NCI-H2107 (cell line): ENCODE results near the gene ZNF574.

Experiments
- DNase-seq: peaks from one replicate; lab custom pipeline; 2025; lab: John Stamatoyannopoulos, UW

Gene ZNF574

GRCh38 chr19:42102877-42103276, 26.9 kb downstream of the ZNF574 start:
- DNase-seq: no peak

DNA sequence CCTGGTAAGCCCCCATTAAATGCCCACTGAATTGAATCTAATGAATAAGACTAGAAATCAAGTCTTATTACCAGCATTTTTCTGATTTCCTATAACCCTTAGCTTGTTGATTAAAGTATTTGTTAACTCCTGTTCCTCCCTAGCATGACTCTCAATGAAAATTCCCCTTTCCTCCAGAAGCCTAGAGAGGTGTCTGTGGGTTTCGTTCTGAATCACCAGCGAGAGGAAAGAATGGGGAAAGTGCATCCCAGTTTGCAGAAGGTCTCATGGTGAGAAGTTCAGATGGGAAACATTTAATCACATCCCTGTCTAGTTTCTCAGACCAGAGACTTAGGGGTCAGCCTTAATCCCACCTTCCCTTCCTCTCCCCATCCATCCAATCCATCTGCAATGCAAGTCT, 29.4 kb downstream of the ZNF574 start:
- DNase-seq: no peak

DNA sequence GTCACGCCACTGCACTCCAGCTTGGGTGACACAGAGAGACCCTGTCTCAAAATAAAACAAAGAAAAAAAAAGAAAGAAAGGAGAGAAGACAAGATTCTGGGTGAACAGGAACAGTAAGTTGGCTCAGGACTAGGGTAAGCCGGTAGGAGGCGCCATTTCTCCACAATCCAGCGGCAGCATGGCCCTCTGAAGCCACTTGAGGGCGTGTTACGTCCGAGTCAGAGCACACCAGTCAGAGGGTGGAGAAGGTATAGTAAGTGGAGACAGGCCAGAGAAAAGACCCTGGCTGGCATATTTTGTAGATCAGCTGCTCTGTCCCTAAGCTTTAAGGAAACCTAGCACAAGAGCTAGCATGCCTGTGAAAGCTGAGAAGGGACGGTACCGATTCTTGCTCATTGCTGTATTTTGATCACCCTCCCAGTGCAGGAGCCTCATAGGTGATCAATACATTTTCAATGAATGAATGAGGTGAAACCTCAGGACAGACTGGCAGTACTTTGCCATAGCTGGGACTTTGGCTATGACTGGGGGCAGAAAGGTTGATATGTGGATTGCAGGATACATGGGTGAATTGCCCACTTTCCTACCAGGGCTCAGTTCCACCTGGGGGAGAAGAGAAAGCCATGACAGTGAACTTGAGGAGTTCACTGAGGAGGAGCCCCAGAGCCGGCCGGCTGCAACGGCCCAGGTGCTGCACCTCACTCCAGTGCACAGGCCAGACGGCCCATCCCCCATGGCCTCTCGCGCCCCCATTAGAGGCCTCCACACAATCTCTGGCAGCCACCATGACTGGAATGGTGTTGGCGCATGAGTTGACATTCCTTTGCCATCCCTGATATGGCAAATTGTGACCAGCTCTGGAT, 32.8 kb downstream of the ZNF574 start:
- DNase-seq: peak; percentile 69

DNA sequence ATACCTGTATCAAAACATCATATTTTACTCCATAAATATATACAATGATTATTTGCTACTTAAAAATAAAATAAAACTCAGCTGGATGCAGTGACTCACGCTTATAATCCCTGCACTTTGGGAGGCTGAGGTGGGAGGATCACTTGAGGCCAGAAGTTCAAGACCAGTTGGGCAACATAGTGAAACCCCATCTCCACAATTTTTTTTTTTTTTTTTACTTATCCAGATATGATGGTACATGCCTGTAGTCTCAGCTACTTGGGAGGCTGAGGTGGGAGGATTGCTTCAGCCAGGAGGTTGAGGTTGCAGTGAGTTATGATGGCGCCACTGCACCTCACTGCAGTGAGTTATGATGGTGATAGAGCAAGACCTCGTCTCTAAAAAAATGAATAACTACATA, 33.9 kb downstream of the ZNF574 start:
- no peak for DNase-seq

- DNase-seq: no peak
Observed at GRCh38 chr19:42110658-42111057, 34.7 kb downstream of the ZNF574 start.

DNA sequence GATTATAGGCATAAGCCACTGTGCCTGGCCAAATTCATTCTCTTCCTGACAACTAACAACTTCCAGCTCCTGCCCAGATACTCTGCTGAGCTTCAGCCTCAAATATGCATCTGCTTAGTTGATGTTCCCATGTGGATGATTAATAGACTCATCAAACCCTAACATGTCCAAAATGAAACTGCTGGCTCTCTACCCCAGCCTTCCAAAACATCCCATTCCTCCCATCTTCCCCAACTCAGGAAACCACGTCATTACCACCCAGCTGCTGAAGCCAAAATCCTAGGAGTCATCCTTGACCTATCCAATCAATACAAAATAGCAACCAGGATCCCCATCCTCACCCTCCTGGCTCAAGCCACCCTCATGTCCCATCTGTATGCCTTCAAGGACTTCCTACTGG, 35.4 kb downstream of the ZNF574 start:
- no peak for DNase-seq

DNA sequence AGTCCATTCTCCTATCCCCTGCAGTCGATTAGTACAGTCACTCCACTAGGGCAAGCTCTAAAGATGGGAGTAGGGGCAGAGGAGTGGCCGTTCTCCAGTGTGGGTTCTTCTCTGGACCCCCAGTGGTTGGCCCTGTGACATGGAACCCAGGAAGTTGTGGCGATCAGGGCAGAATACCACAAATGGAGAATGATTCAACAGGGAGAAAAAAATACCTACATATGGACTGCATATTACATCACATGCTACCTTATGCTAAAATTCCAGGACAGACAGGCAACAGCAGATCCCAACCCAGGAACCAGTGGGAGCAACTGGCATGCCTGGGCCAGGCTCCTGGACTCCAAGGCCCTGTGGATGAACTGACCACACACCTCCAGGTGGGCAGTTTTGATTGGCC, 35.8 kb downstream of the ZNF574 start:
- no peak for DNase-seq

DNA sequence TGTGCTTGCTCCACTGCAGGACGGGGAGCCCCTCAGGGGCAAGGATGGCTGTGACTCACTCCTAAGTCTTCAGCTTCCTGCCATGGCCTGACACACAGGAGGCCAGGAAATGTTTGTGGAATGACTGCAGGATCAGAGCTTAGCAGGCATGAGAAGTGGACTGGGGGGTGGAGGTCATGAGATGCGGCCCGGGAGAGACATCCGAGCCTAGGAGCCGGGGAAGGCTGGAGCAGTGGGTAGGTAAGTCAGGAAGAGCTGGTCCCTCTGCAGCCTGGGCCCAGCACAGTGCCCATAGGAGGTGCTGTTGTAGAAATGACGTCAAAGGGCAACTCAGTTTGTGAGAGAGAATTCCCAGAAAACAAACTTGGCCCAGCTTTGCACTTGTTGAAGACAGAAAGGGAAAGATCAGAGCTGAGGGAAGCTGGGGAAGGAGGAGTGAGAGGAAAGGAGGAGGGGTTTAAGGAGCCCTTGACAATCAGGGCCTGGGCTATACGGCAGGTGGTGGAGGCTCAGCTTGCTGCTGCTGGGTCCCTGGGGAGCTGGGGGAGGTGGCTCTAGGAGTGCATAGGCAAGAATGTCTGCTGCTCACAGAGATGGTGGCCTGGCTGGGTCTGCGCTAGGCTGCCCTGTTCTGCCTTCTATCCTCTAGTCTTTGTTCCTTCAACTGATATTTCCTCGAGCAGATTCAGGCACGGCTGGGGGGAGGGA, 37.8 kb downstream of the ZNF574 start:
- peak; percentile 78 for DNase-seq

- peak; percentile 79 for DNase-seq
Observed at GRCh38 chr19:42114412-42114811, 38.4 kb downstream of the ZNF574 start.

DNA sequence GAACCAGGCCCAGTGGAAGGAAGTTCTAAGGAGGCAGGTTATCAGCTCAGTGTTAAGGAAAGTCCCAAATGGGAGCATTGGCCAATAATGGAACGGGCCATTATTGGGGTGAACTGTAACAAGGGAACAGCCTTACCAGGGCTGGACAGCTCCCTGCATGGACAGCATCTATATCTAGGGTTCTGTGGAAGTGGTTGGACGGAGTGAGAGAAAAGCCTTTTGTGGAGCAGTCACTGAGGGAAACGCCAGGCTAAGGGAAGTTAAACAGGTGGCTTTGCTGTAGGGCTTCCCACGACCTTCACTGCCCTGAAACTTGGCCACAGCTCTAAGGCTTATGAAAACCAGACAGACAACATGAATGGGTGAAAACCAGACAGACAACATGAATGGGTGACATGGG, 39.3 kb downstream of the ZNF574 start:
- no peak for DNase-seq

- no peak for DNase-seq
Observed at GRCh38 chr19:42115705-42116104, 39.7 kb downstream of the ZNF574 start.

GRCh38 chr19:42116308-42117075, 40.5 kb downstream of the ZNF574 start:
- DNase-seq: no peak

GRCh38 chr19:42117076-42117475, 41.1 kb downstream of the ZNF574 start:
- DNase-seq: no peak

DNA sequence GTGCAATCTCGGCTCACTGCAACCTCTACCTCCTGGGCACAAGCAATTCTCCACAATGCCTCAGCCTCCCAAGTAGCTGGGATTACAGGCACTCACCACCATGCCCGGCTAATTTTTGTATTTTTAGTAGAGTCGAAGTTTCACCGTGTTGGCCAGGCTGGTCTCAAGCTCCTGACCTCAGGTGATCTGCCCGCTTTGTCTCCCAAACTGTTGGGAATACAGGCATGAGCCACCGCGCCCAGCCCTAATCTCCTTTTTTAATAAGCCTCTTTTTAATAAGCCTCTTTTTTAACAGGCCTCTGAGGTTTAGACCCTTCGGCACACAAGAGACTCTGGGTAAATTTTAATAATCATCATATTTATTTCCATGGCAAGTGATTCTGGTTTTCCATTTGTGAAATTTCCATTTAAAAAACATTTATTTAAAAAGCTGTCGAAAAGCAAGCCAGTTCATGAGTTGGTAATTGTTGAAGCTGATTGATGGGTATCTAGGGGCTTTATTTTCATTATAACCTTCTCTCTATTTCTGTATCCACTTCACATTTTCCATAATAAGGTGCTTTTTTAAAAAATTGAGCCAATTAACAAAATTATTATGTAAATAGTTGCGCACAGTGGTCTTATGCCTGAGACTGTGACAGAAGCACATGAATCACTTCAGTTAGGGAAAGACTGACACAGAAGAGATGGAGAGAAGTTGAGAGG, 44.5 kb downstream of the ZNF574 start:
- DNase-seq: no peak

- no peak for DNase-seq
Observed at GRCh38 chr19:42121036-42121621, 45.2 kb downstream of the ZNF574 start.

GRCh38 chr19:42121656-42122069, 45.7 kb downstream of the ZNF574 start:
- DNase-seq: no peak

GRCh38 chr19:42122691-42123607, 47.0 kb downstream of the ZNF574 start:
- no peak for DNase-seq

GRCh38 chr19:42123765-42124164, 47.8 kb downstream of the ZNF574 start:
- DNase-seq: no peak

GRCh38 chr19:42124386-42124901, 48.5 kb downstream of the ZNF574 start:
- DNase-seq: no peak

DNA sequence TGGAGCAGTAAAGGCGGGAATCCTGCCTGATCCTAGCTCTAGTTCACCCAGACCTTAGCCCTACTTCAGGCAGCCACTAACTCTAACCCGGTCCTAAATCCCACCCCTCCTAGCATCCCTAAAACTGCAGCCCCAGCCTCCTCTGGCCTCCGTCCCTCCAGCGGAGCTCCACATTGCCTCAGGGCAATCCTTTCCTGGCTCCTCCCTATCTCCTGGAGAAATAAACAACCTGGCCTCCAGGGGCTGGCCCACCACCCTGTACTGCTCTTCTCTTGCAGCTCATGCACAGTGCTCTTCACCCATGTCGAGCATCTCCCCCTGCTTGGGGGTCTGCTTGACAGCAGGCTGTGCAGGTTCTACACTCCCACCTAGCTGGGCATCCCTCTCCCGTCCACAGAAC, 49.6 kb downstream of the ZNF574 start:
- no peak for DNase-seq
